Kasumi-1 (cell line): ENCODE measurements around the gene ATG16L1.
"Not testable (repeated sequence)": the region's sequence is repeated elsewhere in the genome, so short reads cannot be mapped to it uniquely, and the experiment has no call there.

Experiments
- DNase-seq, 2 experiments: peaks; one replicate each; lab custom pipeline; 2025; lab: John Stamatoyannopoulos, UW

ATG16L1 gene

GRCh38 chr2:233334915-233335314 lies 83.4 kb downstream of the ATG16L1 start:
- no peak for DNase-seq

- not testable (repeated sequence) for DNase-seq
Observed at GRCh38 chr2:233336091-233336490, 84.6 kb downstream of the ATG16L1 start.

DNA sequence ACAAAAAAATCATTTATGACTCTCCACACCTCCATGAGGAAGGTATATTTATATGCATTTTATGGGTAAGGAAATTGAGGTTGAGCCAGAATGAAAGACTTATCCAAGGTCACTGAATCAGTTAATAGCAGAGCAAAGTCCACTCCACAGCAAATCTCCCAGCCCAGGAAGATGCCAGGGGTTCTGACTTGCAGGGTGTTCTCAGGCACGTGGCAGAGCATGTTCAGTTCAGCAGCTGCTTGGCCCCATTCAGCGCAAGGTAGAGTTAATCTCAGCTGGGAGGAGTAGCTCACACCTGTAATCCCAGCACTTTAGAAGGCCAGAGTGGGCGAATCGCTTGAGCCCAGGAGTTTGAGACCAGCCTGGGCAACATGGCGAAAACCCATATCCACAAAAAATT lies 85.1 kb downstream of the ATG16L1 start:
- DNase-seq: no peak

GRCh38 chr2:233338046-233338445 lies 86.6 kb downstream of the ATG16L1 start:
- no peak for DNase-seq

- no peak for DNase-seq
Observed at GRCh38 chr2:233338812-233339368, 87.4 kb downstream of the ATG16L1 start.

DNA sequence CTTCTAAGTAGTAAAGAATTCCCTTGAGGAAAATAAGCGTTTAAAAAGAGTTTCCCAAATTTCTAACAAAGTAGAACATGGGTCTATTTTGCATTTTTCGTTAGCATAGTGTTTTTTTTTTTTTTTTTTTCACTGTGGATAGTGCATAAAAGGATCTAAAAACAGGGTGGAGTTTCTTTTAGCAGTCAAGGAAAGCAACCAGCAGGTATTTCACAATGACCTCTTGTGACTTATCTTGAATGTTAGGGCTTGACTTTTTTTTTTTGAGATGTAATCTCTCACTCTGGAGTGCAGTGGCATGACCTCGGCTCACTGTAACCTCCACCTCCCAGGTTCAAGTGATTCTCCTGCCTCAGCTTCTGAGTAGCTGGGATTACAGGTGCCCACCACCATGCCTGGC lies 88.0 kb downstream of the ATG16L1 start:
- DNase-seq: no peak

DNA sequence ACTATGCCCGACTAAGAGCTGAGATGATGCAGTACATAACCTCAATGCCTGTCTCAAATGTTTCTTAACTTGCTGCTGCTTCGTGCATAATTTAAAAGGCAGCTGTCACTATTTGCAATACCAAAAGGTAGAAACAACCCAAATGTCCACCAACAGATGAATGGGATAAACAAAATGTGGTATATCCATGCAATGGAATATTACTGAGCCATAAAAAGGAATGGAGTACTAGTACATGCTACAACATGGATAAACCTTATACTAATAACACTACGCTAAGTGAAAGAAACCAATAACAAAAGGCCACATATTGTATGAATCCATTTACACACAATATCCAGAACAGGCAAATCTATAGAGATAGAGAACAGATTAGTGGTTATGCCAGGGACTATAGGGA lies 89.8 kb downstream of the ATG16L1 start:
- no peak for DNase-seq

- no peak for DNase-seq
Observed at GRCh38 chr2:233342301-233342700, 90.8 kb downstream of the ATG16L1 start.

- no peak for DNase-seq
Observed at GRCh38 chr2:233343171-233343705, 91.8 kb downstream of the ATG16L1 start.
